Measurements from ENCODE around the gene NUDT8.
A peak's percentile ranks its signal among the peaks of the same experiment; 100 is the strongest.
"Not testable (repeated sequence)": the region's sequence is repeated elsewhere in the genome, so short reads cannot be mapped to it uniquely, and the experiment has no call there.

NUDT8 gene

DNA sequence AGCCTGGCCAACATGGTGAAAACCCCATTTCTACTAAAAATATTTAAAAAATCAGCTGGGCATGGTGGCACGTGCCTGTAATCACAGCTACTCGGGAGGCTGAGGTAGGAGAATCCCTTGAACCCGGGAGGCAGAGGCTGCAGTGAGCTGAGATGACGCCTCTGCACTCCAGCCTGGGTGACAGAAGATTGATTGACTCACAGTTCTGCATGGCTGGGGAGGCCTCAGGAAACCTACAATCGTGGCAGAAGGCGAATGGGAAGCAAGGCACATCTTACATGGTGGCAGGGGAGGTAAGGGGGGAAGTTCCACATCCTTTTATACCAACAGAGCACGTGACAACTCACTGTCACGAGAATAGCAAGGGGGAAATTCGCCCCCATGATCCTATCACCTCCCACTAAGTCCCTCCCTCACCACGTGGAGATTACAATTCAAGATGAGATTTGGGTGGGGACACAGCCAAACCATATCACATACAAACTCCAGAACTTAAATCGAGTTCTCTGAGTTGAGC, 40.8 kb downstream of the NUDT8 start:
- not testable (repeated sequence) for DNase-seq (ENCODE audit: low spot score)

DNA sequence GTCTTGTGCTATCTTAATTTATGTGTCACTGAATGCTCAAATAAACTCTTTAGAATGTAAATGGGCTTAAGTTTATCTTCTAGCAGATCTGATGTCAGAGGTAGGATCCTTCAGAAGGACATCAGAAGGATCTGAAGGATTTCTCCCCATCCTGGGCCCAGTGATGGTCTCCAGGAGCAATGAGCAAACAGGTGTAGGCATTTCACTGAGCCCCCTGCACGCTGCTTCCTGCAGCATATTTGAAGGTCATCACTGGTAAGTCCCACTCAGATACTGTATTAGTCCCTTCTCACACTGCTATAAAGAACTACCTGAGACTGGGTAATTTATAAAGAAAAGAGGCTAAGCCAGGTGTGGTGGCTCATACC, 41.6 kb downstream of the NUDT8 start:
- no peak for DNase-seq (ENCODE audit: low spot score)

DNA sequence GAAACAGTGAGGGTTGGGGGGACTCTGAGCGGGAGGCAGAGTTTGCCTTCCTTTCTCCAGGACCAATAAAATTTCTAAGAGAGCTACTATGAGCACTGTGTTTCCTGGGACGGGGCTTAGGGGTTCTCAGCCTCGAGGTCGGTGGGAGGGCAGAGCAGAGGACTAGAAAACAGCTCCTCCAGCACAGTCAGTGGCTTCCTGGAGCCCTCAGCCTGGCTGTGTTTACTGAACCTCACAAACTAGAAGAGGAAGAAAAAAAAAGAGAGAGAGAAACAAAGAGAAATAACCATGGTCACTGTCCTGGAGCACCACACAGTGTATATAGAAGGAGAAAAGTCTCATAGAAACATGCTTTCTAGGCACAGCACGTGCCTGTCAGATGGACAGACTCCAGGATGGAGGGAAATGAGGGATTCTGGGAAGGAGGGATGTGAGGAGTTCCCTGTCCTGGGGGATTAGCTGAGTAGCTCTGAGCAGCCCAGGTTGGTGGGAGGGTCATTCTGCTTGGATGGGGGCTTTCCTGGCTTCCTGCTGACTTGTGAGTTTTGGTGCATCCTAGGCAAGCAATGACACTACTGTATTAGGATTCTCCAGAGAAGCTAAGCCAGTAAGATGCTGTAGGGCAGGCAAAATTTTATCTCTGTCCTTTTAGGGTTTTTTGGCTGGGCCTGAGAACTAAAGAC, 43.0 kb downstream of the NUDT8 start:
- DNase-seq (ENCODE audit: low spot score) = no peak

DNA sequence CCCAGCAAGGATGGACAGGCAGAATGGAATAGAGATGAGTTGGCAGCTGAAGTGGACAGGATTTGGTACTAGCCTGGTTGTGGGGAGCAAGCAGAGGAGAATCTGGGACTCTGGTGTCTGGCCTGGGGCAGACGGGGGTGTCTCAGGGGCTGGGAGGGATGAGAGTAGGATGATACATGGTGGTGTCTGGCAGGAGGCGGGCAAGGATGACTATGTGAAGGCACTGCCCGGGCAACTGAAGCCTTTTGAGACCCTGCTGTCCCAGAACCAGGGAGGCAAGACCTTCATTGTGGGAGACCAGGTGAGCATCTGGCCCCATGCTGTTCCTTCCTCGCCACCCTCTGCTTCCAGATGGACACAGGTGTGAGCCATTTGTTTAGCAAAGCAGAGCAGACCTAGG, 43.8 kb downstream of the NUDT8 start:
- no peak for DNase-seq (ENCODE audit: low spot score)

DNA sequence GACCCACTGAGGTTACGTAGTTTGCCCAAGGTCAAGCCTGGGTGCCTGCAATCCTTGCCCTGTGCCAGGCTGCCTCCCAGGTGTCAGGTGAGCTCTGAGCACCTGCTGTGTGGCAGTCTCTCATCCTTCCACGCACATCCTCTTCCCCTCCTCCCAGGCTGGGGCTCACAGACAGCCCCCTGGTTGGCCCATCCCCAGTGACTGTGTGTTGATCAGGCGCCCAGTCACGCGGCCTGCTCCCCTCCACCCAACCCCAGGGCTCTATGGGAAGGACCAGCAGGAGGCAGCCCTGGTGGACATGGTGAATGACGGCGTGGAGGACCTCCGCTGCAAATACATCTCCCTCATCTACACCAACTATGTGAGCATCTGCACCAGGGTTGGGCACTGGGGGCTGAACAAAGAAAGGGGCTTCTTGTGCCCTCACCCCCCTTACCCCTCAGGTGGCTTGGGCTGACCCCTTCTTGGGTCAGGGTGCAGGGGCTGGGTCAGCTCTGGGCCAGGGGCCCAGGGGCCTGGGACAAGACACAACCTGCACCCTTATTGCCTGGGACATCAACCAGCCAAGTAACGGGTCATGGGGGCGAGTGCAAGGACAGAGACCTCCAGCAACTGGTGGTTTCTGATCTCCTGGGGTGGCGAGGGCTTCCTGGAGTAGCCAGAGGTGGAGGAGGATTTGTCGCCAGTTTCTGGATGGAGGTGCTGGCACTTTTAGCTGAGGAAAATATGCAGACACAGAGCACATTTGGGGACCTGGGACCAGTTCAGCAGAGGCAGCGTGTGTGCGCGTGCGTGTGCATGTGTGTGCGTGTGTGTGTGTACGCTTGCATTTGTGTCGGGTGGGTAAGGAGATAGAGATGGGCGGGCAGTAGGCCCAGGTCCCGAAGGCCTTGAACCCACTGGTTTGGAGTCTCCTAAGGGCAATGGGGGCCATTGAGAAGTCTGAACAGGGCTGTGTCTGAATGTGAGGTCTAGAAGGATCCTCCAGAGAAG, 44.6 kb downstream of the NUDT8 start:
- peak; percentile 34 for DNase-seq (ENCODE audit: low spot score)

DNA sequence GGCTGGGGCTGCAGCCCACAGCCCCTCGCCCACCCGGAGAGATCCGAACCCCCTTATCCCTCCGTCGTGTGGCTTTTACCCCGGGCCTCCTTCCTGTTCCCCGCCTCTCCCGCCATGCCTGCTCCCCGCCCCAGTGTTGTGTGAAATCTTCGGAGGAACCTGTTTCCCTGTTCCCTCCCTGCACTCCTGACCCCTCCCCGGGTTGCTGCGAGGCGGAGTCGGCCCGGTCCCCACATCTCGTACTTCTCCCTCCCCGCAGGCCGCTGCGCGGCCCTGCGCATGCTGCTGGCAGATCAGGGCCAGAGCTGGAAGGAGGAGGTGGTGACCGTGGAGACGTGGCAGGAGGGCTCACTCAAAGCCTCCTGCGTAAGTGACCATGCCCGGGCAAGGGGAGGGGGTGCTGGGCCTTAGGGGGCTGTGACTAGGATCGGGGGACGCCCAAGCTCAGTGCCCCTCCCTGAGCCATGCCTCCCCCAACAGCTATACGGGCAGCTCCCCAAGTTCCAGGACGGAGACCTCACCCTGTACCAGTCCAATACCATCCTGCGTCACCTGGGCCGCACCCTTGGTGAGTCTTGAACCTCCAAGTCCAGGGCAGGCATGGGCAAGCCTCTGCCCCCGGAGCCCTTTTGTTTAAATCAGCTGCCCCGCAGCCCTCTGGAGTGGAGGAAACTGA, 45.4 kb downstream of the NUDT8 start:
- DNase-seq (ENCODE audit: low spot score) = peak; percentile 44

DNA sequence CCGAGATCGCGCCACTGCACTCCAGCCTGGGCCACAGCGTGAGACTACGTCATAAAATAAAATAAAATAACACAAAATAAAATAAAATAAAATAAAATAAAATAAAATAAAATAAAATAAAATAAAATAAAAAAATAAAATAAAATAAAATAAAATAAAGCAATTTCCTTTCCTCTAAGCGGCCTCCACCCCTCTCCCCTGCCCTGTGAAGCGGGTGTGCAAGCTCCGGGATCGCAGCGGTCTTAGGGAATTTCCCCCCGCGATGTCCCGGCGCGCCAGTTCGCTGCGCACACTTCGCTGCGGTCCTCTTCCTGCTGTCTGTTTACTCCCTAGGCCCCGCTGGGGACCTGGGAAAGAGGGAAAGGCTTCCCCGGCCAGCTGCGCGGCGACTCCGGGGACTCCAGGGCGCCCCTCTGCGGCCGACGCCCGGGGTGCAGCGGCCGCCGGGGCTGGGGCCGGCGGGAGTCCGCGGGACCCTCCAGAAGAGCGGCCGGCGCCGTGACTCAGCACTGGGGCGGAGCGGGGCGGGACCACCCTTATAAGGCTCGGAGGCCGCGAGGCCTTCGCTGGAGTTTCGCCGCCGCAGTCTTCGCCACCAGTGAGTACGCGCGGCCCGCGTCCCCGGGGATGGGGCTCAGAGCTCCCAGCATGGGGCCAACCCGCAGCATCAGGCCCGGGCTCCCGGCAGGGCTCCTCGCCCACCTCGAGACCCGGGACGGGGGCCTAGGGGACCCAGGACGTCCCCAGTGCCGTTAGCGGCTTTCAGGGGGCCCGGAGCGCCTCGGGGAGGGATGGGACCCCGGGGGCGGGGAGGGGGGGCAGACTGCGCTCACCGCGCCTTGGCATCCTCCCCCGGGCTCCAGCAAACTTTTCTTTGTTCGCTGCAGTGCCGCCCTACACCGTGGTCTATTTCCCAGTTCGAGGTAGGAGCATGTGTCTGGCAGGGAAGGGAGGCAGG, 46.2 kb downstream of the NUDT8 start, which contains the start of gene GSTP1:
GSTP1 (plus strand) TSS at position 566 of the 958 bp plus-strand sequence; CDS start at position 598, 32 bp downstream.
- DNase-seq (ENCODE audit: low spot score) = peak; percentile 96

DNA sequence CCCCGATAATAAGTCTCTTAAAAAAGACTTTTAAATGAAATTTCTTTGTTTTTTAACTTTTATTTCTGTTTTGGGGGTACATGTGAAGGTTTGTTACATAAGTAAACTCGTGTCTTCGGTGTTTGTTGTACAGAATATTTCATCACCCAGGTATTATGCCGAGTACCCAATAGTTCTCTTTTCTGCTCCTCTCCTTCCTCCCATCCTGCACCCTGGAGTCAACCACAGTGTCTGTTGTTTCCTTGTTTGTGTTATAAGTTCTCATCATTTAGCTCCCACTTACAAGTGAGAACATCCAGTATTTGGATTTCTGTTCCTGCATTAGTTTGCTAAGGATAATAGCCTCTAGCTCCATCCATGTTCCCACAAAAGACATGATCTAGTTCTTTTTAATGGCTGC, 47.7 kb downstream of the NUDT8 start:
- DNase-seq (ENCODE audit: low spot score) = no peak

DNA sequence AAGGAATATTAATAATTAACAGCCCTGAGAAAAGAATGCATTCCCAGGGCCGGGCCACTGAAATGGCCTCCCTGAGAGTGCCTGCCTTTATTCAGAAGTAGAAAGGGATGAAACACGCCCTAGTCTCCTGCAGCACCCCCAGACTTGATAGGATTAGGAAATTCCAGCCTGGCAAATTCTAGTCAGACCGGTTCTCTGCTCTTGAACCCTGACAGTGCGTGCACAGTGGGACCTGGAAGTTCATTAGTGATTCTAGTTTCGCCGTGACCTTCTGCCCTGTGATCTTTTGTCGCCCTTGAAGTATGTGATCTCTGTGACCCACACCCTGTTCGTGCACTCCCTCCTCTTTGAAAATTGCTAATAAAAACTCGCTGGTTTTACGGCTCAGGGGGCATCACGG, 48.3 kb downstream of the NUDT8 start:
- peak; percentile 85 for DNase-seq (ENCODE audit: low spot score)

DNA sequence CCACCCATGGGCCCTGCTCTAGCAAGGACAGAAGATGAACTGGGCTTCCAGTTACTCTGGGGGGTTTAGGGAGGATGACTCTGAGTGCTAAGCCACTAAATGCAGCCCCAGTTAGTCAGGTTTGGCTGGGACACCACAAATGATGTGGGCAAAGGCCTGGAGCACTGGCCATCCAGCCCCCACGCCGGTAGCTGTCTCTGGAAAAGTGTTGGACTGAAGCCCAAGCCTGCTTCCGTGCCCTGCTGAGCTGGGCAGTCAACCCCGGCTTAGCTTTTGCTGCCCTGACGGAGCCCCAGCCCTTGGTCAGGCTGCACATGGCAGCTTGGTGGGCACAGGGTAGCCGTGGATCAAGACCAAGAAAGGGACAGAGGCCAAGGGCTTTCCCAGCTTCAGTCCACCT, 51.8 kb downstream of the NUDT8 start:
- no peak for DNase-seq (ENCODE audit: low spot score)

Measured in kidney tubule cell (primary cell).